GM12864 (cell line): ENCODE measurements around the gene IL16.

ENCODE experiments used
- DNase-seq: peaks from one replicate; pipeline ENCODE4 v3.0.0-alpha.2; 2011; ENCODE audit warnings: low read depth
- H3K4me3 ChIP-seq: 2 replicates; pipeline ENCODE4 v1.5.1; 2011; ENCODE audit warnings: mild to moderate bottlenecking, low read depth, low read length, control low read depth
- TF ChIP-seq, protein P1 (sequence below): IDR thresholded peaks from 2 replicates; pipeline ENCODE4 v1.5.1; 2011; ENCODE audit warnings: low read depth, mild to moderate bottlenecking, moderate library complexity, low read length, control low read depth, inconsistent platforms; ENCODE audit errors: missing control alignments

IL16 gene

DNA sequence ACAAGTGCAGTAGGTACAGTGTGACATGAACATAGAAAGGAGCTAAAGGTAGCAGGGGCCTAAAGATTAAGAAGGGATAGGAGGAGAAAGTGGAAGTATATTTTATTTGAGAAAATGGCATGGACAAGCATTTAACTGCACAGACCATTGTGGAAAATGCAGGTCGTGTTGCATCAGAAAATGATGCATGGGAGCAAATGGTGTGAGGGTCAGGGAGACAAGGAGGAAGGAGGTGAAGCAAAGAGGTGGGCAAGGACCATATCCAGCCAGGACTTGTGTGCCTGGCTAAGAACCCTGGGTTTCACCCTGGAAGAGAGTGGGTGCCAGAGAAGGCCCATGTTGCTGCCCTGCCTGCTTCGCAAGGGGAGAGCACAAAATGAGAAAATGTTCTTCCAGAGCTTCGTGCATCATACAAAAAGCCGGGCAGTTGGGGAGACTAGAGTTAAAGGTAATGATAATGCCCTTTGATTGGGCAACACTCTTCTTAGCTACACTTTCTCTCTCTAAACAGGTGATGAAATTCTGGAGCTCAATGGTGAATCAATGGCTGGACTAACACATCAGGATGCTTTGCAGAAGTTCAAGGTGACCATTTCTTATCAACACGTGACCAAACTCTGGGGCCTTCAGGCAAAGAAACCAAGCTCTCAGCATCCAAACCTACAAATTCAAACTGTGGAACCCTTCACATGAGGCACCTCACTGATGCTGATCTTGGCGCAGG, 81.8 kb downstream of the IL16 start:
- H3K4me3 ChIP-seq, result no peak overlapping the region
- DNase-seq, result no peak
- TF ChIP-seq, protein P1, sequence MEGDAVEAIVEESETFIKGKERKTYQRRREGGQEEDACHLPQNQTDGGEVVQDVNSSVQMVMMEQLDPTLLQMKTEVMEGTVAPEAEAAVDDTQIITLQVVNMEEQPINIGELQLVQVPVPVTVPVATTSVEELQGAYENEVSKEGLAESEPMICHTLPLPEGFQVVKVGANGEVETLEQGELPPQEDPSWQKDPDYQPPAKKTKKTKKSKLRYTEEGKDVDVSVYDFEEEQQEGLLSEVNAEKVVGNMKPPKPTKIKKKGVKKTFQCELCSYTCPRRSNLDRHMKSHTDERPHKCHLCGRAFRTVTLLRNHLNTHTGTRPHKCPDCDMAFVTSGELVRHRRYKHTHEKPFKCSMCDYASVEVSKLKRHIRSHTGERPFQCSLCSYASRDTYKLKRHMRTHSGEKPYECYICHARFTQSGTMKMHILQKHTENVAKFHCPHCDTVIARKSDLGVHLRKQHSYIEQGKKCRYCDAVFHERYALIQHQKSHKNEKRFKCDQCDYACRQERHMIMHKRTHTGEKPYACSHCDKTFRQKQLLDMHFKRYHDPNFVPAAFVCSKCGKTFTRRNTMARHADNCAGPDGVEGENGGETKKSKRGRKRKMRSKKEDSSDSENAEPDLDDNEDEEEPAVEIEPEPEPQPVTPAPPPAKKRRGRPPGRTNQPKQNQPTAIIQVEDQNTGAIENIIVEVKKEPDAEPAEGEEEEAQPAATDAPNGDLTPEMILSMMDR, result no peak

DNA sequence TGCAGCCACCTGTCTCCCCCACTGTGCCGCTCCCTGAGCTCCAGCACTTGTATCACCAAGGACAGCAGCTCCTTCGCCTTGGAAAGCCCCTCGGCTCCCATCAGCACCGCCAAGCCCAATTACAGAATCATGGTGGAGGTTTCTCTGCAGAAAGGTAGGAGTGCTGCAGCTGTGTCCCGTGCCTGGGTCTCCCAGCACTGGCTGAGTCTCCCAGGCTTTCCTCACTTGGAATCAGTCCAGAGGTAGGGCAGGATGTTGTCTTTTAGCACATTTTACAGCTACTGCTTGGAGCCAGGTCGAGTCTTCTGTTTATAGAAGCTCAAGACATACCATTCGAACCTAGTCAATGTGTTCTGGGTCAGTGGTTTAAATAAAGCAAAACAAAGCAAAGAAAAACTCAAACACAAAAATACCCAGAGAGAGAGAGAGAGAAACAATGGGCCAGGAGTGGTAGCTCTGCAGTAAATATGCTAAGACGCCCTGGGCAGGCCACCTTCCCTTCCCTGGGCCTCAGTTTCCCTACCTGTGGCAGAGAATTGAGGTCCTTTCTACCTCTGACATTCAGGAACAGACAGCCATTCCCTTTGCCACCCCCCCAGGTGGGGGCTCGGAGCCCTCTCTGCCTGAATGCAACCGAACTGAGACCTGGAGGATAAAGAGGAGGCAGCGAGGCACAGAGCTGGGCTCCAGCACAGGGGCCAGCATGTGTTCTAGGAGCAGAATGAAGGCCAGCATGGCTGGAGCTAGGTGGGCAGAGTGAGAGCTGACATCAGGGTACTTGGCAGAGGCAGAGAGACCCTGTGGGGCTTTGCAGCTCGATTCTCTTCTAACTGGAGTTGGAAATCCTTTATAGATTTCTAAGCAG, 83.2 kb downstream of the IL16 start:
- DNase-seq, result no peak
- TF ChIP-seq, protein P1, result no peak
- H3K4me3 ChIP-seq, result no peak overlapping the region

DNA sequence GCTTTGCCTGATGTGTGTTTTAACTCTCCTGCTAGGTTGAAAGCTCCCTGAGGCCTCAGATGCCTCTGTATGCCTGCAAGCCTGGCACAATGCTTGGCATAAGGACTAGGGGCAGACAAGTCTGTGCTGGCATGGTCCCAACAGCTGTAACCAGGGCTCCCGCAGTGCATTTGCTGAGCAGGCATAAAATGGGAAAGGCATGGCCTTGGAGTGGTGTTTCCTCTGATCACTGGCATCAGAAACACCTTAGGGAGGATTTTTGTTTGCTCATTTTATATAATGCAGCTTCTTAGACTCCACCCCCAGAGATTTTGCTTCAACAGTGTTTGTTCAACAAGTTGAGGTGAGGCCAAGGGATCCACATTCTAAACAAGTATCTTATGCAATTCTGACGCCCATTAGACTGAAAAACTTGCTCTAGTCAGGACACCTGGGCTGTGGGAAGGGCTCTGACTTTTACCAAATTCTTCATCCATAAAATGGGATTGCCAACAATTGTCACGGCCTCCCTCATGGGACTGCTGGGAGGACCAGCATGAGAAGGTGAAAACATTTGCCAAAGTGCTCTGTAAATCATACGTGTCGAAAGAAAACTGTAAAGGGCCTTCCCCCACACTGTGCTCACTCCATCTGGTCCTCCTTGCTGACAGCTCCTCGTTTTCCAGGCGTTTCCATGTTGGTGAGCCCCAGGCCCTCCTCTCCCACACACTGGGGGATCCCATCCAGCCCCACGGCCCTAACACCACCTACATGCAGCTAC, 84.2 kb downstream of the IL16 start:
- H3K4me3 ChIP-seq, result no peak overlapping the region
- DNase-seq, result no peak
- TF ChIP-seq, protein P1, result no peak

DNA sequence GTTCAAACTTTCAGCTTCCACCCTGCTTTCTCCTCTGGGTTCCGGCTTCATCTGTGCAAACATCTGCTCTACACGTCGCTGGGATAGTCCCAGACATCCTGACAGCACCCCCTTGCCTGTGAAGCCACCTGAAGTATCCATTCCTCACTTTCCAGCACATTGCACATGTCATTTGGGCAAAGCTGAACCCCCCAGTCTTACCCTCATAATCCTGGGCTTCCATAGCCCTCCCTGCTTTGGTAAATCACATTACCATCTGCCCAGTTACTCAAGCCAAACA, 84.7 kb downstream of the IL16 start:
- TF ChIP-seq, protein P1, result no peak
- H3K4me3 ChIP-seq, result no peak overlapping the region

DNA sequence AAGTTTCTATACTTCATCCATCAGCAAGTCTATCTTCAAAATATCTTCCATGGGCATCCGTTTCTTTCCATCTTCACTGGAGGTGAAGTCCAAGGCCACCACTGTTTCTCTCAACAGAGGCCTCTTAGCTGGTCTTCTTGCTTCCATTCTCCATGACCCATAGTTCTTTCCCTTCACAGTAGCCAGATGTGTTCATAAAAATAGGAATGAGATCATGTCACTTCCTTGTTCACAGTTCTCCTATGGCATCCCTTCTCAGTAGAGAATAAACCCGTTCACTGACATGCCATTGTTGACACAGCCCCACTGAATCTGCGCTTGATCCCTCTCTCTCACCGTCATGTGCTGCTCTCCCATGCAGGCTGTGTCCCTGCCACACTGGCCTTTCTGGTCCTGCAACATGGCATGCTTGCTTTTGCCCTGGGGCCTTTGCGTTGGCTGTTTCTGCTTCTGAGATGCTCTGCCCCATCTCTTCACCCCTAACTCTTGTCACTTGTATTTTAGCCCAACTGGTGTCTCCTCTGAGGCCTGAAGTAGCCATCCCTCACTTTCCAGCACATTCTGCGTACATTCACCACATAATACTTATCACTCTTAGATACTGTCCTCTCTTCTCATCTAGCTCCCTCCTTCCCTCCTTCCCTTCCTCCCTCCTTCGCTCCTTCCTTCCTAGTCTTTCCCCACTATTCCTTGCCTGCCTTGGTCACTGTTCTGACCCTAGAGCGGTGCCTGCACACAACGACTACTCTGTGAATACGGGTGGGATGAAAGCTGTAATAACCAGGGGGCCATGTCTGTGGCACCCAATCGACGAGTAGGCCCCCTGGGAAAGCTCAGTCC, 85.3 kb downstream of the IL16 start:
- TF ChIP-seq, protein P1, result no peak
- H3K4me3 ChIP-seq, result no peak overlapping the region
- DNase-seq, result no peak

More for the DNA sequence above, 84.7 kb downstream of the IL16 start:
- no peak for DNase-seq

DNA sequence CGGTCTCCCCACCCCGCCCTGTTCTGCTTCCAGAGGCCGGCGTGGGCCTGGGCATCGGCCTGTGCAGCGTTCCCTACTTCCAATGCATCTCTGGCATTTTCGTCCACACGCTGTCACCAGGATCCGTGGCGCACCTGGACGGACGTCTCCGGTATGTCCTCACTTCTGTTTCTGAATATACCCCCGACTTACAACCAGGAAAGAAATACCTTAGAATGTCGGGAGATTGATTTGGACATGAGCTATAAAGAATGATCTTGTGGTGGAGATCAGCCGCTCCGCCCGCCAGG, 85.9 kb downstream of the IL16 start:
- TF ChIP-seq, protein P1, result no peak
- no peak for DNase-seq
- no peak overlapping the region for H3K4me3 ChIP-seq
